ENCODE results near the gene CRYGS.
A peak's percentile ranks its signal among the peaks of the same experiment; 100 is the strongest.
"Not testable (repeated sequence)": the region's sequence is repeated elsewhere in the genome, so short reads cannot be mapped to it uniquely, and the experiment has no call there.

CRYGS gene

GRCh38 chr3:186544281-186544680, at the start of gene CRYGS:
TSS of gene CRYGS (minus strand) at chr3:186544380. CDS start at chr3:186544326, 54 bp downstream.
- no peak for DNase-seq (ENCODE audit: low read depth)

- DNase-seq (ENCODE audit: low read depth): no peak
These were observed 49.7 kb upstream of the CRYGS start for GRCh38 chr3:186593862-186594261.

DNA sequence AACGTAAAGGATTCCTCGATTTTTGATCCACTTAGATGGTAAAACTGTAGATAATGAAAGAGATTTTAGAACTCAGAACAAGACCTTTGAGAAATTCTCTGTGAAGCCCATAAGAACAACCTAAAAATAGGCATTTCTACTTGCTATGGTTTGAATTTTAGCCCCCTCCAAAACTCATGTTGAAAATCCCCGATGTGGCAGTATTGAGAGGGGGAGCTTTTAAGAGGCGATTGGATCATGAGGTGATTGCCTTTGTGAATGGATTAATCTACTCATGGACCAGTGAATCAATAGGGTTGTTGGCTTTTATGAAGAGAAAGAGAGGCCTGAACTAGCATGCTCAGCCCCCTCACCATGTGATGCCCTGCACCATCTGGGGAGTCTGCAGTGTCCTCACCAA, 48.5 kb upstream of the CRYGS start:
- DNase-seq (ENCODE audit: low read depth): no peak

GRCh38 chr3:186590580-186591295, 46.6 kb upstream of the CRYGS start:
- DNase-seq (ENCODE audit: low read depth): no peak

DNA sequence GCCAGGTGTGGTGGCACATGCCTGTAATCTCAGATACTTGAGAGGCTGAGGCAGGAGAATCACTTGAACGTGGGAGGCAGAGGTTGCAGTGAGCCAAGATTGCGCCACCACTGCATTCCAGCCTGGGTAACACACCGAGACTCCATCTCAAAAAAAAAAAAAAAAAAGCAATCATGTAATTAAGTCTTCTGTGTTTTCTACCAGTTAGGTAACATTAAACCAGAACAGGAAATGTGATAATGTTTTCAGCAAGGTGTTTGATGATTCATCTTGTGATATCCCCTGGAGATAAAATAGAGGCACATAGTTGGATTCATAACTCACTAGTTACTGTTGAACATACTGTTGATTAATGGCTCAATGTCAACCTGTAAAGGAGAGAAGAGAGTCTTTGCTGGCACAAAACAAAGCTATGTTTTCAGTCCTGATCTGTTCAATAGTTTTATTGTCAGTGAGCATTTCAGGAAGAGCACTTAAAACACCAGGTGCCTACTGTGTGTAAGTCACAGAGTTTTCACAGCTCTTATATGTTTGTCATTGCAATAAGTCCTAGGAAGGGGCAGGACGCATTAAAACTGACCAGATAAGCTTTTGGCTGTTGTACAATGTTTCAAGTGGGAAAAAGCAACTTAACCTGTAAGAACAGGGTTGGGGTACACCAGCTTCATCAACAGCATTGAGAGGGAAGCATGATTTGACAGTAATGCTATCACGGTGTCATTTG, 45.8 kb upstream of the CRYGS start:
- no peak for DNase-seq (ENCODE audit: low read depth)

DNA sequence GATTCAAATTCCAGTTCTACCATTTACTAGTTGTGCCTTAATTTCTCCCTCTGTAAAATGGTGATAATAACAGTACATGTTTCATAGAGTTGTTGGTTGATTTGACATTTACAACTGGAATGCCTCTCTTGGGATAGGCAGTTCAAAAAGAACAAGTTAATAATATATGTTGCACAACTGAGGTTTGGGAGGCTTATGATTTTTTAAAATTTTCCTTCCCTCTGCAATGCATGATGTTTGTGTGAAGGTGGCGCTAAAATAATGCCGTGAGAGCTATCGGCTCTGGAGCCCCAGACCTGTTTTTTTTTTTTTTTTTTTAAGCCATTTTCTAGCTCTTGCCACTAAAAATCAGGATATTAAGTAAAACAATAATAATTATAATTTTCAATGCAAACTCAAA, 44.9 kb upstream of the CRYGS start:
- DNase-seq (ENCODE audit: low read depth): no peak

DNA sequence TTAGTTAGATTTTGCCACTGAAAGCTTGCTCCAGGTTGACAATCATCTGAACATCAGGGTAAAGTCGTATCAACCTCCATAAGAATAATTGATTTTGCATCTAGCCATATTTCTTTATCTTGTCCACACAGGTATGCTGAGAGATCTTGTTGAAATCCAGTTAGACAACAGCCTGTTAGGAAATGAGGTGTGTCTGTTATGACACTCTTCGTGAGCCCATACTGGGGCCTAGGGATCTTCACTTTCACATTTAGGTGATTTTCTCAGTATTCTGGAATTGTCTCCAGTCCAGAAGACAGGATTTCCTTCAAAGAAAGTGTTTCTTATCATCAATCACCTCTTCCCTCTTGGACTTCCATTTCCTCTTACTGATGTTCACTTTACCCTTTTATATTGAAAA, 44.5 kb upstream of the CRYGS start:
- DNase-seq (ENCODE audit: low read depth): no peak

DNA sequence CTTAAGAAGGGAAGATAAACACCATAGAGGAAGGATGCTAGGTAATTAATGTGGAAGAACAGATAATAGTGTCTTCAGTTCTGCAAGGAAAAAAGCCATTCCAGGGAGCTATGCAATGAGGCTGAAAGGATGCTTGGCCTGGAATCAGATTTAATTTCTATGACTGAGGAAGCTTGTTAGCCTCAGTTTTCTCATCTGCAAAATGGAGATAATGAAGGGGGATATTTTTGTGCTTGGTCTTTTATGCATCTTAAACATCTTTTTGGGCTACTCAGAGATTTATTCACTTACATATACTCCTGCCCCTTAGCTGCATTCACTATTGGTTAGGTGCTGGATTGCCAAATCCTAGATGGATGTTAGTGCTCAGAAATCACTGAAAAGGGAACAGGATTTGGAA, 43.0 kb upstream of the CRYGS start:
- DNase-seq (ENCODE audit: low read depth): no peak

DNA sequence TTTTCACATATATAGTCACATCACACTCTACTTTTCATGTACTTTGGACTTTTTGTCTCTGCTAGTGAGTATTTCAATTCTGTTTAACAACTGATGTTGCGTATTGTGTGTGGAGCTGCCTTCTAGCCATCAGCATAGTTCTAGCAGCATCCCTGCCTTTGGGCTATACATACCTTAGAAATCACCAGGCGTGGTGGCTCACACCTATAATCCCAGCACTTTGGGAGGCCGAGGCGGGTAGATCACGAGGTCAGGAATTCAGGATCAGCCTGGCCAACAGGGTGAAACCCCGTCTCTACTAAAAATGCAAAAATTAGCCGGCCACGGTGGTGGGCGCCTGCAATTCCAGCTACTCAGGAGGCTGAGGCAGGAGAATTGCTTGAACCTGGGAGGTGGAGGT, 42.1 kb upstream of the CRYGS start:
- not testable (repeated sequence) for DNase-seq (ENCODE audit: low read depth)

GRCh38 chr3:186583831-186584230, 39.7 kb upstream of the CRYGS start:
- no peak for DNase-seq (ENCODE audit: low read depth)

- no peak for DNase-seq (ENCODE audit: low read depth)
These were observed 38.4 kb upstream of the CRYGS start for GRCh38 chr3:186582541-186582940.

DNA sequence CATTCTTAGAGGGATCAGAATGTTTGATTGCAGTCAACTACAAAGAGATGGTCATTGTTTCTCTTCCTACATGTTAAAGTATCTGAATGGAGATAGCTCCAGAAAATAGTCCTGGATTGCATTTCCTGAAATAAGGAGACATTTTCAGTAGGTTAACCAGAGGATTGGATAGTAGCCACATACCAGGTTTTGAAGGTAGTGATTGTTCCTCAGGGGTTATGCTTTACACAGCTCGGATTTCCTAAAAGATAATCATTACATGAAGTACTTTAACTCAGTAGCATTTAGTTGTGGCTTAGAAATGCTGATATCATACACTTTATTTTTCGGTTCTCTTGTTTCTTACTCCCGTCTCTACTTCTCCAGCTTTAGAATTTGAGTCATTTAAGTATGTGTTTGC, 36.6 kb upstream of the CRYGS start:
- DNase-seq (ENCODE audit: low read depth): no peak

DNA sequence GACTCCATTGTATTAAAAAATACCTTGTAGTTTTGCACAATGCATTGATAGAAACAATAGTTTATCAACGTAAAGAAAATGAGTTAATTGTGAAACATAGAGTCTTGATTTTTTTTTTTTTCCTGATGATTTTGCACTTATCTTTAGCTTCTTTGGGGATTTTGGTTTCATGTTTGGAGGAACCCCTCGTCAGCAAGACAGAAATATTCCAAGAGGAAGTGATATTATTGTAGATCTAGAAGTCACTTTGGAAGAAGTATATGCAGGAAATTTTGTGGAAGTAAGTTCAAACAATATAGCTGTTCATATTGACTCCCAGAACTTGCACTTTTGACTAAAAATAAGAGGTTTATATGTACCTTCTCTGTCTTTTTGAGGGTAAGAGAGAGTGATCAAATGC, 33.3 kb upstream of the CRYGS start:
- no peak for DNase-seq (ENCODE audit: low read depth)

- DNase-seq (ENCODE audit: low read depth): no peak
These were observed 27.4 kb upstream of the CRYGS start for GRCh38 chr3:186571644-186572013.

GRCh38 chr3:186570941-186571643, 26.9 kb upstream of the CRYGS start:
- no peak for DNase-seq (ENCODE audit: low read depth)

GRCh38 chr3:186570096-186570940, 26.1 kb upstream of the CRYGS start, which contains the start of gene DNAJB11:
TSS of gene DNAJB11 (plus strand) at chr3:186570720. CDS start at chr3:186570898, 178 bp downstream.
- DNase-seq (ENCODE audit: low read depth): peak; percentile 99

DNA sequence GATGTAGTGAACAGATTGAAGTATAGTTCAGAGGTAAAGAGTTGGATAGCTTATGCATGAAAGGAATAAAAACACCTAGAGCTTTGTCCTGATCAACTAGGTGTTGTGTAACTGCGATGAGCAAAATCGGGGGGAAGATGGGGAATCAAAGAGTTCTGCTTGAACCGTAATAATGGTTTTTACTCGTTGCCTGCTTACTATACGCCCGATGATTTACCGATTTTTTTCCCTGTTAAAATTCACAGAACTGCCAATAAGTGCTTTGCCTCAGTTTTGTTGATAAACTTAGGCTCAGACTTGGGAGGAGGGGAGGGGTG, 25.6 kb upstream of the CRYGS start:
- no peak for DNase-seq (ENCODE audit: low read depth)

DNA sequence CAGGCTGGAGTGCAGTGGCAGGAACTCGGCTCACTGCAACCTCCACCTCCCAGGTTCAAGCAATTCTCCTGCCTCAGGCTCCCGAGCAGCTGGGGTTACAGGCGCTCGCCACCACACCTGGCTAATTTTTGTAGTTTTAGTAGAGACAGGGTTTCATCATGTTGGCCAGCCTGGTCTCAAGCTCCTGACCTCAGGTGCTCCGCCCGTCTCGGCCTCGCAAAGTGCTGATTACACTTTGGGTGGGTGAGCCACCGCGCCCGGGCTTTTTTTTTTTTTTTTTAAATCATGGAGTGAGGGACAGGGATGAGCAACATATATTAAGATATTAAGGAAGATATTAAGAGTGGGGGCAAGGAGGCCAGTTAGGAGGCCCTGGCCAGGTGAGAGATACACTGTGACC, 25.2 kb upstream of the CRYGS start:
- DNase-seq (ENCODE audit: low read depth): not testable (repeated sequence)

DNA sequence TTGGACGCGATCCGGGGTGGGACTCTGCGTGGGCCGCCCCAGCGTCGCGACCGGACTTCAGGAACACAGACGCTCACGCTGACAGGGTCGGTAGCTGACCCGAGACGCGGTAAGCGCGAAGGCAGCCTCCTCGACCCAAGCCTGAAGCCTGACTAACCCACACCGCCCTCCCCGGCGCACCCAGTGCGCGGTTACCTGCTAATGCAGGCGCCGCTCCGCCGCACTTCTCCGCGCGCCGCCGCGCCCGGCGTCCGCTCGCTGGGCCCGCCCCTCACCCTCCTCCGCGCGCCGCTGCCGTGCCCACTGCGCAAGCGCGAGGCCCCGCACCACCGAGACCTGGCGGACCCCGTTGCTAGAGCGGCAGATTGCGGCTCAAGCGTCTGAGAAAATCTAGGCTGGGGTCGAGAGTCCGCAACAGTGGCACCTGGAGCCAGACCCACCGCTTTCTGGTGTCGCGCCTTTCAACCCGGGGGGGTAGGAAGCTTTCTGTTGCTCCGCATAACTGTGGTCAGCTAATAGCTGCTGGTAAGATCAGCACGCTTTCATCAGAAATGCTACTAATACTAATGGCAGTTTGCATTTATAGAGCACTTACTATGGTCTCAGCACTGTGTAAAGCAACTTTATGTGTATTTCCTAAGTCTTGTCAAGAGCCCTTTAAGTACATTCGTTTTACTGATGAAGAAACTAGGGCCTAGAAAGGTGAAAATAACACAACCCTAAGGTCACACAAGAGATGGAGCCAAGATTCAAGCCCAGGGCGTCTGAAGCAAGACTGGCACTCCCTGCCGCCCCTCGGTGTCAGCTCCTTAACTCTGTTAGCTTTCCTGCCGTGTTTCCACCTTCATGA, 23.1 kb upstream of the CRYGS start, which contains the start of gene TBCCD1:
TSS of gene TBCCD1 (minus strand) at position 268 of the 850 bp plus-strand sequence. CDS start 3,010 bp downstream, outside the sequence.
- DNase-seq (ENCODE audit: low read depth): peak; percentile 85

DNA sequence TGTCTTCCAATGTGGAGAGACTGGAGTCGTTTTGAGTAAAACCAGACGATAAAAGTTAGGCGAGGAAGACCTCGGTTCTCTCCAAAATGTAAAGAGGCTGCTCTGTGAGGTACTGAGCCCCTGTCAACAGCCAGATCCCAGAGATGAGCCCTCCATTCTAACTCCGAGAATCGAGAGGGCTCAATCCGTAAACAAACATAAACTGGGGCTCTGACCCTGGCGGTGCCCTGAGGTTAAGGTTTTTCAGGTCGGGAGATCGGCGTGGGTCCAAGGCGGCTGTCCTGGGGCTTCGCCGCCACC, 22.5 kb upstream of the CRYGS start:
- DNase-seq (ENCODE audit: low read depth): no peak

DNA sequence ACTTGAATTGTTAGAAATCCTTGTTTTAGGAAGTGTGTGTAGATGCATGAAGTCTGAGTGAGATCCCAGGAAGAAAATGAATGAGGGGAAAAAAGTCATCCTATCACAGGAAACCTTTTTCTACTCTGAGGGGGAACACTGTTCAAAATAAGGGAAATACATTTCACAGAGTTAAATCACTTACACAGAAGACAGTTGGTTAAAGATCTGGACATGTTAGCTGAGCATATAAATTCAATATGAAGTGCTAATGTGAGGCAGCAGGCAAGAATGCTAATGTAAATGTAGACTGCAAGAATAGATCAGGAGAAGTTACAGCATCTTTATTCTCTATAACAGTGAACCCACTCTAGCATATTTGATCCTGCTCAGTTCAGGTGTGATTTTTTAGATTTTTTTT, 20.4 kb upstream of the CRYGS start:
- no peak for DNase-seq (ENCODE audit: low read depth)
